ENCODE results near the gene STK4.
"Not testable (repeated sequence)": the region's sequence is repeated elsewhere in the genome, so short reads cannot be mapped to it uniquely, and the experiment has no call there.

The STK4 gene

DNA sequence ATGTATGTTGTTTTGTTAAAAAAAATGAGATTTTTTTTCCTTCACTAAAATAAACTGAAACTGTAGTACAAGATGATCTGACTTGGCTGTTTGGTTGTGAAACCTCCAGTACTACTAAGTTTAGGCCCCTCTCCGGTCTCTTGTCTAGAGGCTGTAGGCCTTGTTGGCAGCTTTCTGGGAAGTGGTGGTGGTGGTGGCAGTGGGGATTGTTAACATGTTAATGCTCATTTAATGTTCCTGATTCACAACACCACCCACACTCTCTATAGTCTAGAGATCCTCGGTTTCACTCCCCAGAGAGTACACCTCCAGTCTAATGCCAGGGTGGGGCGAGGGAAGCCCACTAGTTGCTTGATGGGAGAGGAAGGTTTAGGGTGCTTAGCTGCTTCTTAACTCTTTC, 24.1 kb downstream of the STK4 start:
- DNase-seq = peak; percentile 14 to 25

DNA sequence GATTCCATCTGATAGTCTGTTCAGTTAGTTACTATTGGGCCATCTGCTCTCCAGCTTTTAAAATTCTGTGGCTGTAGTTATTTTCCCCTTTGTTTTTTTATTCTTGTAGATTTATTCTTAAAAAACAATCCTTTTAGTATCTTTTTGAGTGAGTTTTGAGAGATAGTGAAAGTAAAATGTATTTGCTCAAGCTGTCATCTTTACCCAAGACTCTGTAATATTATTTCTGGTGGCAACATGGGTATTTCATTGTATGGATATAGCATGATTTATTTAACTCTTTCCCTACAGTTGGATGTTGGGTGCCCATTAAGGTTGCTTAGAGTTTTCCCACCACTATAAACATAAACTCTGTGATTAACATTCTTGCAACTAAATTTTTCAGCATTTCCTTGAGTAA, 24.6 kb downstream of the STK4 start:
- DNase-seq = no peak

DNA sequence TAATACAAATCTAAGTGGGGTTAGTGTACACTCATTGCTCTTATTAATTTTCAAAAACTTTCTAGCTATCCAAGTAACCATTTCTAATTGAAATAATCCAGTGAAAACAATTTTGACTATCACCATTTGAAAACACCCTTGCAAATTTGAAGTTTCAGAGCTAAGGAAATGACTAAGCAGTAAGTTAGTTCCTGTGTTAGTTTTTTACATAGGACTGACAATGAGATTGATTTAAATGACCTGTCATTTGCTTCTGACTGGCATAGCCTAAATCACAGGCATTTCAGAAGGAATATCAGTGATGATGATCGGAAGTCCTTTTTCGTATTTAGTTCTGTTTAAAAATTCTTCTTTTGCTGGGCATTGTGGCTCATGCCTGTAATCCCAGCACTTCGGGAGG, 27.0 kb downstream of the STK4 start:
- no peak for DNase-seq

DNA sequence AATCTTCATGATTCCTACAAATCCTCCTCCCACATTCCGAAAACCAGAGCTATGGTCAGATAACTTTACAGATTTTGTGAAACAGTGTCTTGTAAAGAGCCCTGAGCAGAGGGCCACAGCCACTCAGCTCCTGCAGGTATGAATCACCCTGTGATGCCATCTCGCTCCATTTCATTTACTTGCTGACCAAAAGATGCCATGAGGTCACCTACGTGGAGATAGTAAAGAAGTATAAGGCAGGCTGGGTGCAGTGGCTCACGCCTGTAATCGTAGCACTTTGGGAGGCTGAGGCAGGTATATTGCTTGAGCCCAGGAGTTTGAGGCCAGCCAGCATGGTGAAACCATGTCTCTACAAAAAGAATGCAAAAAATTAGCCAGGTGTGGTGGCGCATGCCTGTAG, 30.9 kb downstream of the STK4 start:
- DNase-seq = no peak

DNA sequence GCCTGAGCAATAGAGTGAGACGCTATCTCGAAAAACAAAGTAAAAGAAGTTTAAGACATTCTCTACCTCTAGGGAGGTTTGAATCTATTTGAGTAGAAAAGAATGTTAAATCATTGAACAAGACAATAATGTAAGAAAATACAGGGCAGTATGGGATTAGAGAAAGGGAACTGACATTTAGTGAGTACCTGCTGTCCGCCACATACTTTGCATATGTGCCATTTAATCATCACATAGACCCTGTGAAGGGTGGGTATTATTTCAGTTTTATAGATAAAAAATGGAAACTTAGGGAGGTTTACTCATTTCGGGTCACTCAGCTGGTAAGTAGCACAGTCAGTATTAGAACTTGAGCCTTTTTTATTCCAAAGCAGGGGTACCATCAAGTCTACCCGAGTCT, 31.4 kb downstream of the STK4 start:
- DNase-seq = no peak

DNA sequence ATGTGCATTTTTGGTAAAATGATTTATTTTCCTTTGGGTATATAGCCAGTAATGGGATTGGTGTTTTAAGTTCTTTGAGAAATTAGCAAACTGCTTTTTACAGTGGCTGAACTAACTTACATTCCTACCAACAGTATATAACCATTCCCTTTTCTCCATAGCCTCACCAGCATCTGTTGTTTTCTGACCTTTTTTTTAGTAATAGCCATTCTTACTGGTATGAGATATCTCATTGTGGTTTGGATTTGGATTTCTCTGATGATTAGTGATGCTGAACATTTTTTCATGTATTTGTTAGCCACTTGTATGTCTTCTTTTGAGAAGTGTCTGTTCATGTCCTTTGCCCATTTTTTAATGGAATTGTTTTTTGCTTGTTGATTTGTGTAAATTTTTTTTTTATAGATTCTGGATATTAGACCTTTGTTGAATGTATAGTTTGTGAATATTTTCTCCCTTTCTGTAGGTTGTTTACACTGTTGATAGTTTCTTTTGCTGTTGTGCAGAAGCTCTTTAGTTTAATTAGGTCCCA, 42.3 kb downstream of the STK4 start:
- DNase-seq = no peak

DNA sequence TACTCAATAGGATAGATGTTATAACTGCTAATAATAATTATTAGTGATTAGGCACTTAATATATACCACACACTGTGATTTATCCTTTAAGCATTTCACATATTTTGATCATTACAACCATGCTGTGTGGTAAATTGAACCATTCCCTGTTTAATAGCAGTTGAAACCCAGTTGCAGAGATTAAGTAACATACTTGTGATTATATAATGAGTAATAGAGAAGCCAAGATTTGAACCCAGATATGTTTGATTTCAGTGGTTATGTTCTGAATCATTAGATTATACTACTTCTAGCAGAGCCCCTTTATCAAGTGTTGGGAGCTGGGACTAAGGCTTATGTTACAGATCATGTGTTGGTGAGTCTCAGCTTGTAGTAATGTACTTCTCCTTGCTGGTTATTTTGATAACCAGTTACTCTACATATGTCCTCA, 44.1 kb downstream of the STK4 start:
- DNase-seq = no peak

DNA sequence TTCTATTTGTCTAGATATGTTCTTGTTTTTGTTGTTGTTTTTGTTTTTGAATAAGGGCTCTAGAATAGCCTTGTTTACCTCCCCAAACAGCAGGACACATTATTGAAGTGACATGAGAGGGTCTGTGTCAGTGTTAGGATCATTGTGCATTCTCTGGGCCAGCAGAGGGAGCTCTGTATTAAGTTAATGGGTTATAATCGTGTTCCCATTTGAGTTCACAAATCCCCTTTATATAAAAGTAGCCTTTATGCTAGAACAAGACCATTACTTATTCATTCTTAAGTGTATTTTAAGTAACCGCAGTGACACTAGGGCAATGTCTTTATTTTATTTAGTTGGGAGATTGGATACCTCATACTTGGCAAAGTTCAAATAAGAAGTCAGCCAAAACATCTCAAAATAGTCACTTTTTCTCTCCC, 44.8 kb downstream of the STK4 start:
- DNase-seq = peak; percentile 32 to 63

DNA sequence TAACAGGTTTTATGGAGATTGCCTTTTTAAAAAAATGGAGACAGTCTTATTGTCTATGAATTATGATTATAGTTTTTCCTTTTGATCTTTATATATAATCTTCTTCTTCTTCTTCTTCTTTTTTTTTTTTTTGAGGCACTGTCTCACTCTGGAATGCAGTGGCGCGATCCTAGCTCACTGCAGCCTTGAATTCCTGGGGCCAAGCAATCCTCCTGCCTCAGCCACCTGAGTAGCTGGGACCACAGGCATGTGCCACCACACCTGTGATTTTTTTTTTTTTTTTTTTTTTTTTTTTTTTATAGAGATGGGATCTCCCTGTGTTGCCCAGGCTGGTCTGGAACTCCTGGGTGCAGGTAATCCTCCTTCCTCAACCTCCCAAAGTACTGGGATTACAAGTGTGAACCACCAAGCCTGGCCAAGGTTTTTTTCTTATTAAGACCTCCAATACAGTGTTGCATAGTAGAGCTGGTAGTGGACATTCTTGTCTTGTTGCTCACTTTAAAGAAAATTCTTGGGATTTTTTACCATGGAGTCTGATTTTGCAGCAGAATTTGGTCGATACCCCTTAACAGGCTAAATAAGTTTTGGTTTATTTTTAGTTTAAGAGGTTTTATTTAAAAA, 46.5 kb downstream of the STK4 start:
- DNase-seq = no peak

DNA sequence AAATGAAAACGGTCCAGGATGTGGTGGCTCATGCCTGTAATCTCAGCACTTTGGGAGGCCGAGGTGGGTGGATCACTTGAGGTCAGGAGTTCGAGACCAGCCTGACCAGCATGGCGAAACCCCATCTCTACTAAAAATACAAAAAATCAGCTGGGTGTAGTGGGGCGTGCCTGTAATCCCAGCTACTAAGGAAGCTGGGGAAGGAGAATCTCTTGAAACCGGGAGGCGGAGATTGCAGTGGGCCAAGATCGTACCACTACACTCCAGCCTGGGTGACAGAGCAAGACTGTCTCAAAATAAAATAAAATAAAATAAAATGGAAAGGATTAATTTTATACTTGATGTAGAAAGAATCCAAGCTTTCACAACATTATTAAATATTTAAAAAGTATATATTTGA, 47.8 kb downstream of the STK4 start:
- DNase-seq = not testable (repeated sequence)

DNA sequence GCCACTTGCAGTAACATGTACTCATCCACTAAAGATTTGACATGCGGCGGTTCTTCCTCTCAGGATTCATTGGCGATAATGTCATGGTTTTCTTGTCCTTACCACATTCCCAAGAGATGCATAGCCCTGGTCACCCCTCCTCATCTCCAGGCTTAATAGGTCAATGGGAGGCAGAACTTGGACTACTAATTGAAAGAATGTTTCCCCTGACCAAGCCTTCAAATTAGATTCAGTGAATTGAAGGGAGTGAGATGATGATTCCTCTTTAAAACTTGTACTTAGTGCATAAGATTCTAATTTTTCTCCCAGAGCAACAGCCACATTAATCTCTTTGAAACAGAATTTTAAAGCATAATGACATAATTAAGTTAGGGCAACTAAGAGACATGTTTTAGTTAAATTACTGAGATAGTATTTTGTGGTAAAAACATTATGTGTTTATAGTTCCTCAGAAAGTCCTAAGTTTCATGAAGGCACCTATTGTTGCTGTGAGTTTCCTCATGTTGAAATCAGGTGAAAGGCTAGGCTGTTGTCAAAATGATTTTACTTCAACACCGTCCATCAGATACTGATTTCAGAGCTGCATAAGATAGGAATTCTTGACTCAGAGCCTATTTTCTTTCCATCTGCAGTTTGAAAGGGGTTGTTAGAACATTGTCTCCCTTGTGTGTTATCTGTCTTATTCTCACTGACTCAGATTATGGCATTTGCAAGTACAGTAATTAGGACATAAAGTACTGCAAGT, 48.5 kb downstream of the STK4 start:
- no peak for DNase-seq

DNA sequence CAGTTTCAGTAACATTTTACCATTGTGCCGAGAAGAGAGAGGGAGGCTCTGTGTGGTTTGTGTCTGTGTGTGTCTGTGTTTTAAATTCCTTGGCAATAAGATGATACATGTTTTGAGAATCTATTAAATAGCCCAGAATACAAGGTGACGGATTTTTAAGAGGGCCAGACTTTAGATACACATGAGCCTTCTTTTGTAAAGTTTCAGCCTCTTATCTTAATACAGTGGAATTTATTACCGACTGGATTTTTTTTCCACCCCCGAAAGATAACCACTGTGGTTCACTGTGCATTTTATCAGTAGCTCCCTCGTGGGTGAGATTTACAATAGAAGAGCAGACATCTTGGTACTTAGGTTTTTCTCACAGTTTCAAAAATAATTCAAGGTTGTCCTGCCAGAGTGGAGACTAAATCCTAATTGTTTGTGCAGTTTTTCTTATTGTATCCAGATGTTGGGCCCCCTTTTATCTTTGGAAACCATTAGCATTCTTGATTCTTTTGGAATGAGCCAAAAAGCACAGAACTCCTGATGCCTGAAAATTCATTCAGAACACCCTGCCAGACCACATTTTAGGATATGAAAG, 49.9 kb downstream of the STK4 start:
- no peak for DNase-seq

DNA sequence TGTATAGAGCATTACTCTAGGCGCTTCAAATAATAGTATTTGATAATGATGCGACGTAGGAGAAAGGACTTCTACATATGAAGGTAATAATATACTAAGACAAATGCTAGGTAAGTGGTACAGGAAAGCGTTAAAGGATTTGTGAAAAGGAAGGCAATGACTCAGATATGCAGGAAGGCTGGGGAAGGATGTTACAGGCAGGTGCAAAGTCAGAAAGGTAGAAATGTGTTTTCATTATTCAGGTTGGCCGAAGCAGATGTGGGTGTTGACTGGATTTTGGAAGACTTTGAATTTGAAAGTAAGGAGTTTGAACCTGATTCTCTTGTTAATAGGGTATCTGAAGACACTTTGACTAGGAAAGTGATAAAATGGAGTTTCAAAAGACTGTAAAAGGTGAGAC, 51.0 kb downstream of the STK4 start:
- no peak for DNase-seq

DNA sequence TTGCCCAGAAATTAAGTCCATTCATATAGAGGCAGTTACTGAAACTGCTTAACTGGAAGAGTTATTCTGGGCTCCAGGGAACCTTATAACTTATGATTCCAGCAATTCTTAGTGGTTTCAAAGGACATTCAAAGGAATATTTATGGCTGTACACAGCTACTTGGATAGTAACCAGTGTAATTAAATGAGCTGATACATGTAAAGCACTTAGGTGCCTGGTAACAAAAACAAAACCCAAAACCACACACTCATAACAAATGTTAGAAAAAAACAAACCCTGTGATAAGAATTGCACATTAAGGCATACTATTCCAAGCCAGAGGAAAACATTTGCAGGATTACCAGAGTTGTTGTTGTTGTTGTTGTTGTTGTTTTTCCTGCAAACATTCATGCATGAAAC, 51.5 kb downstream of the STK4 start:
- no peak for DNase-seq

DNA sequence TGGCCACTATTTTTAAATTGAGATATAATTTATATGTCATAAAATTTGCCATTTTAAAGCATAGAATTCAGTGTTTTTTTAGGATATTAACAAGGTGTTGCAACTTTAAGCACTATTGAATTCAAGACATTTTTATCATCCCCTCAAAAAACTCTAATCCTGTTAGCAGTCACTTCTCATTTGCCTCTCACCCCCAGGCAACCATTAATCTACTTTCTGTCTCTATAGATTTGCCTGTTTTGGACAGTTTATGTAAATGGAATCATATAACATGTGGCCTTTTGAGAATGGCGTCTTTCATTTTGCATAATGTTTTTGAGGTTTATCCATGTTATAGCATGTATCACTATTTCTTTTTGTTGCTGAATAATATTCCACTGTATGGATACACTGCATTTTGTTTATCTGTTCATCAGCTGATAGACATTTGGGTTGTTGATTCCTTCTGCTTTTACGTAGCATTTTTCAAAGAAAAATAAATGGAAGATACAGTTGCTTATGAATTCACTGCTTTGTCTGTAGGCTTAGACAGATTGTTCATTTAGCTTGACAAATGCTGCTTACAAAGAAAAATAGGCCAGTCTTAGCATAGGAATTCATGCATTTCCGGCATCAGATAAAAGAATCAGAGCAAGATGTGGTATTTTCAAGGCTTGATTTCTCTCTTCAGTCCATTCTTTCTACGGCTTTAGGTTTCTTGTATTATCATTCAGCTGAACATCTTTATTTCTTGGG, 52.9 kb downstream of the STK4 start:
- DNase-seq = no peak

DNA sequence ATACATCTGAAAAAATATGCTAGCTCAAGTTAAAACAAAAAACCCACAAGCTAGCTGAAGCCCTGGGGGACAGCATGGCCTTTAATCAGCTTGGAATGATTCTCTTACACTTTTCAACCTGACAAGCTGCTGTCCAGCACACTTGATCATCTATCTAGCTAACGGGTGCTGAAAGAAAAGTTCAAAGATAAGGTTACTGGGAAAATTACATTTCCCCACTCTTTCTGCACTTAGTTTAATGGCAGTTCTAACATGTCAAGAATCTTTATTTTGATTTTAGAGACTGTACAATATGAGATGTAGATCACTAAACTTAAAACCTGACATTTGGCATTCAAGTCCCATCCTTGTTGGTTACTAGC, 53.4 kb downstream of the STK4 start:
- no peak for DNase-seq

DNA sequence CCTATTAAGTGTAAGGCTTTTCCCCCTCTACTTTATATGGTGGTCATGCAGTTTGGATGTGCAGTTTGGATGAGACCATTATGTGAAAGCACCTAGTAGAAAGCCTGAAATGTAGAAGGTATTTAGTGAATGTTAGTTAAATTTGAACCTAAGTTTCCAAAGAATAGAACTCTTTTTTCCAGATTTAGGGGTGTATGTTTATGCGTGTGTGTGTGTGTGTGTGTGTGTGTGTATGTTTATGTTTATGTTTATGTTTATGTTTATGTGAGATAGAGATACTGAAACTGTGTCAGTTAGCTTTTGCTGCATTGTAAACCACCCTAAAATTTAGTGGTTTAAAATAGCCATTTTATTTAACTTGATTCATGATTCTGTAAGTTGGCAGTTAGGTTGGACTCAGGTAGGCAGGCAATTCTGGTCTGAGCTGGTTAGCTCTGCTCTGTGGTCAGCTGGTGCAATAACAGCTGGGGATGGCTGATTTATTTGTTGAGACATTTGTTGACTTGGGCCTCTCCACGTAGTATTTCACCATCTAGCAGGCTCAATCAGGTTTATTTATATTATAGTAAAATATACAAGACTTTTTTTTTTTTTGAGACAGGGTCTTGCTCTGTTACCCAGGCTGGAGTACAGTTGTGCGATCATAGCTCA, 54.0 kb downstream of the STK4 start:
- DNase-seq = no peak

DNA sequence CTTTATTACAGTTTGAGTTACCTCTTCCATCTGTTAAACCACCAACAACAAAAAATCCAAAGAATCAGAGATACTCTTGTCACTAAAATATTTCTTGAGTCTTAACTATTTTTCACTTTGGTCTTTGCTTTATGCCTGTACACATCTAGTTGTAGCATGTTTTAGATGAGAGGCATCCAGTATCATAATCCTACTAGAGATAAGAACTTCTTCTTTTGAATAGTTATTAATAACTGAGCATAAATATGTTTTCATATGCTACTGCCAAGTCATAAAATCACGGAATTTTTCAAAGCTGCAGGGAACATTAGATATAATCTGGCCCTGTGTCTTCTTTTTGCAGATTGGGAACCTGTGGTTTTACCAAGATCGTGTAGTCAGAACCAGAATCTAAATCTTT, 55.3 kb downstream of the STK4 start:
- no peak for DNase-seq

DNA sequence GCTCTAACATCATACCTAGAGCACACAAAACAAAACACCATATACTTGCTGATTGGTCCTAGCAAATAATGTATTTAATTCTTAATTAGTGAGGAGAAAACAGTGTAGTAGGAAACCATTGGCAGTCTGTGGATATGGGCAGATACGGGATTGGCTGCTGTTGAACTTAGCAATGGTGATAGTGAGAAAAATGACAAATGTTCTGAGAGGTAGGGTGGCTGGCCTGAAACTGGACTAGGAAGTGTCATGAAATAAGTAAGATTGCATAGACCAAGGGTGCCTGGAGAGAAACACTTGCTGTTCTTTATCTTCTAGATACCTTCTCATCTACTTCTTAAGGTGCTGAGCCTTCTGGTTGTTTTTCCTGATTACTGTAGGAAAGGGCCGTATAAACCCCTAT, 56.8 kb downstream of the STK4 start:
- not testable (repeated sequence) for DNase-seq

DNA sequence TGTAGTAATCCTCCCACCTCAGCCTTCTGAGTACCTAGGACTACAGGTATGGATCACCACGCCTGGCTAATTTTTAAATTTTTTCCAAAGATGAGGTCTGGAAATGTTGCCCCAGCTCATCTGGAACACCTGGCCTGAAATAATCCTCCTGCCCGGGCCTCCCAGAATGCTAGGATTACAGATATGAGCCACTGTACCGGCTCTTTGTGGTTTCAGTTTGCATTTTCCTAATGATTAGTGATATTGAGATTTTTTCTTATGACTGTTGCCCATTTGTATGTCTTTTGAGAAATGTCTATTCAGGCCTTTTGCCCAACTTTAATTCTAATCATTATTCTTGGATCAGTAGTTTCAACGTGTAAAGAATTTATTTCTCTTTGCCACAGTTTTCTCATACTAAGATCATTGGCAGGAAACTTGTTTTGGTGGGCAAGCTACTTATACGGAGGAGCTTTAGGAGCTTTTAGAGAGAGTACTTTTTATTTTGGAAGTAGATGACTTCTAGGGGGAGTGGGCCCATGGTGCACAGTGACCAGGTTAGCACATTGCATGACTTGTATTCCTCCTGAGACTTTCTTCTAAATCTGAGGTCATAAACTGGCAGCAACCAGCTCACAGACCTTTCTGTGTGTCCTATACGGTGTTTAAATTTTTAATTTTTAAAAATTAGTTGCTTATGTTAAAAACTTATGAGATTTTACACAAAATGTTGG, 62.3 kb downstream of the STK4 start:
- DNase-seq = no peak

DNA sequence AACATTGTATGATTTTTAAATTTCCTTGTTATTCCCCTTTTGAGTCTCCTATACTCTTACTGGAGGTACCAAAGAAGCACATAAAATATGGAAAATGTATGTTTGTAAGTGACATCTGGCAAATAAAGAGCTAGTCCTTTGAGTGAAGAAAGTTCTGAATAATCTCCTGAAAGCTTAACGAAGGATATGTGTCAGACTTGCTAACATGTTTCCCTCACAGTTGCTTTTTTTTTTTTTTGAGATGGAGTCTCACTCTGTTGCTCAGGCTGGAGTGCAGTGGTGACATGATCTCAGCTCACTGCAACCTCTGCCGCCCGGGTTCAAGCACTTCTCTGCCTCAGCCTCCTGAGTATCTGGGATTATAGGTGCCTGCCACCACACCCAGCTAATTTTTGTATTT, 63.6 kb downstream of the STK4 start:
- no peak for DNase-seq

DNA sequence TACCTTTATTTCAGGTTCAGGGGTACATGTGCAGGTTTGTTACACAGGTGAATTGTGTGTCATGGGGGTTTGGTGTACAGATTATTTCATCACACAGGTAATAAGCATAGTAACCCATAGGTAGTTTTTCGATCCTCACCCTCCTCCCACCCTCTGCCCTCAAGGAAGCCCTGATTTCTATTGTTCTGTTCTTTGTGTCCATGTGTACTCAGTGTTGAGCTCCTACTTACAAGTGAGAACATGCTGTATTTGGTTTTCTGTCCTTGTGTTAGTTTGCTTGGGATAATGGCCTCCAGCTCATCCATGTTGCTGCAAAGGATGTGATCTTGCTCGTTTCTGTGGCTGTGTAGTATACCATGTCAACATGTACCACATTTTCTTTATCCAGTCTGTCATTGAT, 66.0 kb downstream of the STK4 start:
- no peak for DNase-seq
